ENCODE measurements around the gene CHRNA1.
A peak's percentile ranks its signal among the peaks of the same experiment; 100 is the strongest.

The CHRNA1 gene

GRCh38 chr2:174764280-174765255, at the start of gene CHRNA1:
TSS of gene CHRNA1 (minus strand) at chr2:174764472. CDS start at chr2:174764394, 78 bp downstream.
- DNase-seq: peak; percentile 37

- no peak for DNase-seq
Measured at GRCh38 chr2:174812037-174812436, 47.8 kb upstream of the CHRNA1 start.

GRCh38 chr2:174807931-174808330, 43.7 kb upstream of the CHRNA1 start:
- DNase-seq: no peak

- no peak for DNase-seq
Measured at GRCh38 chr2:174805803-174806202, 41.5 kb upstream of the CHRNA1 start.

GRCh38 chr2:174802459-174802858, 38.2 kb upstream of the CHRNA1 start:
- DNase-seq: no peak

GRCh38 chr2:174800436-174801205, 36.3 kb upstream of the CHRNA1 start:
- DNase-seq: no peak

- DNase-seq: no peak
Measured at GRCh38 chr2:174798801-174799200, 34.5 kb upstream of the CHRNA1 start.

- DNase-seq: no peak
Measured at GRCh38 chr2:174797781-174798276, 33.6 kb upstream of the CHRNA1 start.

- DNase-seq: no peak
Measured at GRCh38 chr2:174796319-174796771, 32.1 kb upstream of the CHRNA1 start.

GRCh38 chr2:174794851-174795374, 30.6 kb upstream of the CHRNA1 start:
- DNase-seq: no peak

- no peak for DNase-seq
Measured at GRCh38 chr2:174792309-174793025, 28.2 kb upstream of the CHRNA1 start.

- DNase-seq: no peak
Measured at GRCh38 chr2:174791746-174792280, 27.5 kb upstream of the CHRNA1 start.

- DNase-seq: no peak
Measured at GRCh38 chr2:174791020-174791419, 26.7 kb upstream of the CHRNA1 start.

- DNase-seq: no peak
Measured at GRCh38 chr2:174789001-174789400, 24.7 kb upstream of the CHRNA1 start.

GRCh38 chr2:174788291-174788929, 24.1 kb upstream of the CHRNA1 start:
- no peak for DNase-seq

GRCh38 chr2:174787487-174788205, 23.4 kb upstream of the CHRNA1 start:
- DNase-seq: no peak

GRCh38 chr2:174786066-174786725, 21.9 kb upstream of the CHRNA1 start:
- no peak for DNase-seq

- no peak for DNase-seq
Measured at GRCh38 chr2:174785481-174785880, 21.2 kb upstream of the CHRNA1 start.

GRCh38 chr2:174784909-174785308, 20.6 kb upstream of the CHRNA1 start:
- DNase-seq: no peak

GRCh38 chr2:174784316-174784715, 20.0 kb upstream of the CHRNA1 start:
- no peak for DNase-seq
